ENCODE results near the gene TIGD1.

Gene TIGD1

GRCh38 chr2:232516551-232516950 lies 33.8 kb downstream of the TIGD1 start:
- no peak for ATAC-seq
- no peak for TF ChIP-seq ZFP30 (CRISPR knock-in tag; IDR thresholded peaks at IDR 0.05)
- TF ChIP-seq PATZ1 (CRISPR knock-in tag; IDR thresholded peaks at IDR 0.05; ENCODE audit: borderline replicate concordance), result no peak
- no peak for TF ChIP-seq CREB5 (CRISPR knock-in tag; IDR thresholded peaks at IDR 0.05; ENCODE audit: low read depth)

- ATAC-seq, result no peak
- TF ChIP-seq ARNTL (CRISPR knock-in tag; IDR thresholded peaks at IDR 0.05; ENCODE audit: borderline replicate concordance, low read depth) (no peak), TSHZ2 (CRISPR knock-in tag; IDR thresholded peaks at IDR 0.05) (no peak), TCF4 (CRISPR knock-in tag; IDR thresholded peaks at IDR 0.05; ENCODE audit: borderline replicate concordance) (no peak), SNAI2 (CRISPR knock-in tag; IDR thresholded peaks at IDR 0.05) (no peak), ZFP3 (CRISPR knock-in tag; IDR thresholded peaks at IDR 0.05) (no peak), PATZ1 (CRISPR knock-in tag; IDR thresholded peaks at IDR 0.05; ENCODE audit: borderline replicate concordance) (no peak), ESRRG (CRISPR knock-in tag; IDR thresholded peaks at IDR 0.05) (no peak), BACH2 (CRISPR knock-in tag; IDR thresholded peaks at IDR 0.05; ENCODE audit: borderline replicate concordance) (no peak)
Measured at GRCh38 chr2:232515639-232516038, 34.7 kb downstream of the TIGD1 start.

- ATAC-seq, result no peak
- TF ChIP-seq ESRRG (CRISPR knock-in tag; IDR thresholded peaks at IDR 0.05), result no peak
- TF ChIP-seq CREB5 (CRISPR knock-in tag; IDR thresholded peaks at IDR 0.05; ENCODE audit: low read depth), result no peak
- TF ChIP-seq ARNTL (CRISPR knock-in tag; IDR thresholded peaks at IDR 0.05; ENCODE audit: borderline replicate concordance, low read depth), result no peak
- TF ChIP-seq CSRNP3 (CRISPR knock-in tag; IDR thresholded peaks at IDR 0.05), result no peak
- TF ChIP-seq ISL1 (CRISPR knock-in tag; IDR thresholded peaks at IDR 0.05), result no peak
- TF ChIP-seq OSR1 (CRISPR knock-in tag; IDR thresholded peaks at IDR 0.05), result no peak
- no peak for TF ChIP-seq ZC3H10 (CRISPR knock-in tag; IDR thresholded peaks at IDR 0.05)
- no peak for TF ChIP-seq ZFP3 (CRISPR knock-in tag; IDR thresholded peaks at IDR 0.05)
- TF ChIP-seq TOX (CRISPR knock-in tag; IDR thresholded peaks at IDR 0.05; ENCODE audit: borderline replicate concordance), result no peak
- TF ChIP-seq GLIS3 (CRISPR knock-in tag; IDR thresholded peaks at IDR 0.05), result no peak
- TF ChIP-seq ZFP30 (CRISPR knock-in tag; IDR thresholded peaks at IDR 0.05), result no peak
- no peak for TF ChIP-seq TCF4 (CRISPR knock-in tag; IDR thresholded peaks at IDR 0.05; ENCODE audit: borderline replicate concordance)
Measured at GRCh38 chr2:232513353-232513752, 37.0 kb downstream of the TIGD1 start.

- no peak for ATAC-seq
- TF ChIP-seq PPARA (CRISPR knock-in tag; IDR thresholded peaks at IDR 0.05; ENCODE audit: borderline replicate concordance) (no peak), POU6F1 (CRISPR knock-in tag; IDR thresholded peaks at IDR 0.05; ENCODE audit: borderline replicate concordance, low read depth) (no peak), TSHZ2 (CRISPR knock-in tag; IDR thresholded peaks at IDR 0.05) (no peak), ARNTL (CRISPR knock-in tag; IDR thresholded peaks at IDR 0.05; ENCODE audit: borderline replicate concordance, low read depth) (no peak), ZFP30 (CRISPR knock-in tag; IDR thresholded peaks at IDR 0.05) (no peak), ZC3H10 (CRISPR knock-in tag; IDR thresholded peaks at IDR 0.05) (no peak)
Measured at GRCh38 chr2:232512602-232513001, 37.8 kb downstream of the TIGD1 start.

Data from SK-N-SH treated with all-trans-retinoic acid at 6 μM for 48 hours (cell line).